Smooth muscle cell (in vitro differentiated cells): Measurements from ENCODE around the gene TCP11L1. TPM values are rescaled to one million over a fixed set of nuclear protein-coding genes. Genes with fewer than 3 reads are reported as not detected.

ENCODE experiments used
- DNase-seq: peaks from one replicate; lab custom pipeline; 2025; ENCODE audit not compliant: unreplicated experiment; lab: John Stamatoyannopoulos, UW
- H2AFZ ChIP-seq: fragments of 200-600 bp; sonication (generic); 2 replicates; pipeline ENCODE4 v1.6.0; 2016; ENCODE audit warnings: antibody characterized with exemption, low read depth, mild to moderate bottlenecking
- H3F3A ChIP-seq: fragments of 200-600 bp; sonication (generic); 2 replicates; pipeline ENCODE4 v1.6.0; 2017; ENCODE audit warnings: antibody characterized with exemption, low read depth
- H3K27ac ChIP-seq: fragments of 200-600 bp; sonication (generic); 2 replicates; pipeline ENCODE4 v1.5.1; 2016; ENCODE audit warnings: low read depth, mild to moderate bottlenecking
- H3K27me3 ChIP-seq: fragments of 200-600 bp; sonication (generic); 2 replicates; pipeline ENCODE4 v1.6.1; 2016; ENCODE audit warnings: low read depth, mild to moderate bottlenecking
- H3K36me3 ChIP-seq: fragments of 200-600 bp; sonication (generic); 2 replicates; pipeline ENCODE4 v1.5.1; 2016; ENCODE audit warnings: low read depth
- H3K4me1 ChIP-seq: fragments of 200-600 bp; sonication (generic); 2 replicates; pipeline ENCODE4 v1.5.1; 2016; ENCODE audit warnings: low read depth
- H3K4me2 ChIP-seq: fragments of 200-600 bp; sonication (generic); 2 replicates; pipeline ENCODE4 v1.6.0; 2016; ENCODE audit warnings: mild to moderate bottlenecking
- H3K4me3 ChIP-seq: fragments of 200-600 bp; sonication (generic); 2 replicates; pipeline ENCODE4 v1.5.1; 2016; ENCODE audit warnings: mild to moderate bottlenecking
- H3K79me2 ChIP-seq: fragments of 200-600 bp; sonication (generic); 2 replicates; pipeline ENCODE4 v1.6.0; 2016; ENCODE audit warnings: low read depth, mild to moderate bottlenecking
- H3K9ac ChIP-seq: fragments of 200-600 bp; sonication (generic); 2 replicates; pipeline ENCODE4 v1.6.0; 2016; ENCODE audit warnings: low read depth
- H3K9me3 ChIP-seq: fragments of 200-600 bp; sonication (generic); replicated peaks from 2 replicates; pipeline ENCODE4 v1.5.1; 2016; ENCODE audit warnings: low read depth
- H4K20me1 ChIP-seq: fragments of 200-600 bp; sonication (generic); 2 replicates; pipeline ENCODE4 v1.6.0; 2016; ENCODE audit warnings: low read depth
- CTCF ChIP-seq: fragments of 200-600 bp; sonication (generic); IDR thresholded peaks from 2 replicates; pipeline ENCODE4 v1.5.1; 2017; ENCODE audit warnings: borderline replicate concordance, mild to moderate bottlenecking, antibody characterized with exemption; ENCODE audit not compliant: insufficient read depth, poor library complexity, severe bottlenecking
- WGBS: methylation state at CpG from one replicate; pipeline ENCODE4 v1.1.7; 2016; ENCODE audit warnings: low lambda C conversion rate; 5-methylcytosine and 5-hydroxymethylcytosine counted together
- polyA plus RNA-seq: library from polyadenylated mRNA; unstranded; fragments of >200 nt; fragmentation: Nextera tagmentation; extraction: Ambion mirVana; gene quantifications from 2 replicates; pipeline ENCODE4 v1.2.1, GENCODE V29; 2016
- total RNA-seq: library from RNA; depleted of rRNA; stranded (reverse); fragments of >200 nt; gene quantifications from 2 replicates; pipeline ENCODE4 v1.2.3, GENCODE V29; 2014

Gene TCP11L1
- total and polyA plus RNA-seq, 2 experiments from 2014 or later, result 7.4 to 25.4 TPM

- Histone ChIP-seq H3K4me3 (no peak overlapping the region), H2AFZ (no peak overlapping the region), H3K9me3 (no peaks in the 10 kb centered on the region)
These were observed 47.5 kb upstream of the TCP11L1 start for GRCh38 chr11:32991898-32992297.

DNA sequence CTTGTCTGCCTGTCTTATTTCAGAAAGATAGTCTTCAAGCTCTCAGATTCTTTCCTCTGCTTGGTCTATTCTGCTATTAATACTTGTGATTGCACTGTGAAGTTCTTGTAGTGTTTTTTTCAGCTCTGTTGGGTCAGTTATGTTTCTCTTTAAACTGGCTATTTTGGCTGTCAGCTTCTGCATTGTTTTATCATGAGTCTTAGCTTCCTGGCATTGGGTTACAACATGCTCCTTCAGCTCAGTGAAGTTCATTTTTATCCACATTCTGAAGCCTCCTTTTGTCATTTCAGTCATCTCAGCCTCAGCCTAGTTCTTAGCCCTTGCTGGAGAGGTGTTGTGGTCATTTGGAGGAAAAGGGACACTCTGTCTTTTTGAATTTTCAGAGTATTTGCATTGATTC is 39.2 kb upstream of the TCP11L1 start:
- peak overlapping the region; percentile 16 for H2AFZ ChIP-seq
- no peaks in the 10 kb centered on the region for H3K79me2 ChIP-seq
- H3K4me3 ChIP-seq, result no peak overlapping the region
- TF ChIP-seq CTCF, result no peak
- no peaks in the 10 kb centered on the region for H3F3A ChIP-seq
- peak overlapping the region; percentile 11 for H3K4me2 ChIP-seq
- H3K4me1 ChIP-seq, result no peaks in the 10 kb centered on the region
- no peak for DNase-seq
- H3K27me3 ChIP-seq, result no peaks in the 10 kb centered on the region
- no peak overlapping the region for H3K9ac ChIP-seq
- H3K9me3 ChIP-seq, result no peaks in the 10 kb centered on the region
- no peak overlapping the region for H3K27ac ChIP-seq
- no peaks in the 10 kb centered on the region for H4K20me1 ChIP-seq
- no peaks in the 10 kb centered on the region for H3K36me3 ChIP-seq

More at GRCh38 chr11:32991898-32992297, 47.5 kb upstream of the TCP11L1 start:
- Histone ChIP-seq H3F3A (no peaks in the 10 kb centered on the region), H3K9ac (no peak overlapping the region), H3K79me2 (no peaks in the 10 kb centered on the region), H3K4me1 (no peaks in the 10 kb centered on the region), H3K27ac (no peak overlapping the region), H3K4me2 (no peak overlapping the region), H3K27me3 (no peaks in the 10 kb centered on the region), H3K36me3 (no peaks in the 10 kb centered on the region), H4K20me1 (no peaks in the 10 kb centered on the region)
- no peak for DNase-seq
- no peak for TF ChIP-seq CTCF

GRCh38 chr11:33001281-33001680 is 38.1 kb upstream of the TCP11L1 start:
- no peak overlapping the region for H3K4me2 ChIP-seq
- H3K27me3 ChIP-seq, result no peaks in the 10 kb centered on the region
- H3K9ac ChIP-seq, result no peak overlapping the region
- H3K4me1 ChIP-seq, result no peaks in the 10 kb centered on the region
- 68% methylated on average over 6 of the region's 6 CpGs for WGBS
- no peaks in the 10 kb centered on the region for H4K20me1 ChIP-seq
- H3K9me3 ChIP-seq, result no peaks in the 10 kb centered on the region
- DNase-seq, result no peak
- no peak overlapping the region for H3K4me3 ChIP-seq
- no peak overlapping the region for H3K27ac ChIP-seq
- H2AFZ ChIP-seq, result no peak overlapping the region
- no peaks in the 10 kb centered on the region for H3F3A ChIP-seq
- no peaks in the 10 kb centered on the region for H3K79me2 ChIP-seq
- TF ChIP-seq CTCF, result no peak
- H3K36me3 ChIP-seq, result no peaks in the 10 kb centered on the region

DNA sequence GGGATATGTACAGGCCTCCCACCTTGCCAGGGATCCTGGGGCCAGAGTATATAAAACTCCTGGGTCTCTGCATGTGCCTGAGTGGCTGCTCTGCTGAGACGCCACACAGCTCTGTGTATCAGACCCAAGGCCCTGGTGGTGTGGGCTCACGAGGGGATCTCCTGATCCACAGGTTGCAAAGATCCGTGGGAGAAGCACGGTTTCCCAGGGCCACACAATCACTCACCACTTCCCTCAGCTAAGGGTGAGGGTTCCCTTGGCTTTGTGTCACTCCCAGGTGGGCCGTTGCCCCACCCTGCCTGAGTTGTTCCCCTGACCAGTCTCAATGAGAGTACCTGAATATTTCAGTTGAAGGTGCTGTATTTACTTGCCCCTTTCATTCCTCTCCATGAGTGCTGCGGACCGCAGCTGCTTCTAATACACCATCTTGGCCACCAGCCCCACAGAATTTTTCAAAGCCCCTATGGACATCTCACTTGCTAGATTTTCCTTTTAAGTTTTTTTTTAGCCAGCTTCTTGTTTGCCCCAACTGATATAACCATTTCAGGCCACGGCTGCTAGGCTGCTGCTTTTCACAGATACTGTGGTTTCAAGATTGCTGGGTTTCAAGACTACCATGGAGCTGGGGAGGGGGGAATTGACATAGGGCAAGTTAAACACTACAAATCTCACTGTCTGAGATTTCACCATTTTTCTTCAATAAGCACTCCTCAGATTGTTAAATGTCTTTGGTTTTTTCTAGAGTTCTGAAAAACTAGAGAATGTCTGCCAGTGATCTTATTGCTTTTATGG is 37.4 kb upstream of the TCP11L1 start:
- Histone ChIP-seq H3K9ac (no peak overlapping the region), H3K27ac (no peak overlapping the region), H3K4me1 (no peaks in the 10 kb centered on the region), H3K27me3 (no peaks in the 10 kb centered on the region), H4K20me1 (no peaks in the 10 kb centered on the region), H3K9me3 (no peaks in the 10 kb centered on the region), H3K36me3 (no peaks in the 10 kb centered on the region), H3K79me2 (no peaks in the 10 kb centered on the region), H3F3A (no peaks in the 10 kb centered on the region), H3K4me2 (no peak overlapping the region), H3K4me3 (no peak overlapping the region), H2AFZ (no peak overlapping the region)
- WGBS, result 88% methylated on average over 8 of the region's 8 CpGs
- no peak for DNase-seq
- no peak for TF ChIP-seq CTCF
